ENCODE results near the gene OPCML. TPM values are rescaled to one million over a fixed set of nuclear protein-coding genes. Genes with fewer than 3 reads are reported as not detected.

OPCML gene
- total RNA-seq, 1 experiment from 2014 or later, result 0.94 TPM

DNA sequence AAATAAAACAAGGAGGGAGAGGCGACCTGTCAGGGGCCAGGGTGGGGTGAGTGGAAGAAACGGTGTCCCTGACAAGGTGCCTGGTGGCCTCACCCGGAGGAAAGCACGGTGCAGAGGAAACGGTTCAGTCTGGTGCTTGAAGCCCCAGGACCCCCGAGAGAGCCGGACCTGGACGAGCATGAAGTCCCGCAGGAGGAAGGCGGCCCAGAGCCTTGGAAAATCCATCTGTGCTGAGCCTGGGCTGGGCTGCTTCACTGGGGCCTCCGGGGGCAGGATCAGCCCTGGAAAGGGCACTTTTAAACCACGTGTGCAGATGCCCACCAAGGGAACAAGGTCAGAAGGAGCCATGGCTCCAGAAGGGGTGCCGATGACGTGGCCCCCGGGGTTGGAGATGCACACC lies 467.3 kb downstream of the OPCML start:
- no peak overlapping the region for H3K23ac ChIP-seq (ENCODE audit: insufficient read length, low read depth, low read length)
- no peaks in the 10 kb centered on the region for H3K79me1 ChIP-seq (ENCODE audit: insufficient read depth, low read depth, low read length, poor library complexity, severe bottlenecking)
- H2BK5ac ChIP-seq (ENCODE audit: insufficient read length, low read length), result no peak overlapping the region
- H2BK12ac ChIP-seq (ENCODE audit: insufficient read length, low read depth, low read length), result no peak overlapping the region
- H3K14ac ChIP-seq (ENCODE audit: insufficient read depth, low read length), result no peak overlapping the region
- H2BK120ac ChIP-seq (ENCODE audit: low read depth, low read length, poor library complexity, severe bottlenecking), result no peak overlapping the region
- H4K91ac ChIP-seq (ENCODE audit: insufficient read length, low read depth, low read length), result no peak overlapping the region
- H3K79me2 ChIP-seq (ENCODE audit: insufficient read depth, low read length), result no peaks in the 10 kb centered on the region
- Mint-ChIP-seq H3K36me3 (ENCODE audit: insufficient read depth in 1 of 3, low read depth in 3 of 3) (no peaks in the 10 kb centered on the region; a peak in 1 of 7 replicates), H3K4me1 (peaks cover 24 to 28% of the 10 kb centered on the region in 2 experiments), H3K27ac (no peak overlapping the region), H3K27me3 (ENCODE audit: low read depth) (peaks cover 54% of the 10 kb centered on the region), H3K9me3 (no peaks in the 10 kb centered on the region), H3K4me3 (peak overlapping the region; percentile 68 to 74; a peak in 4 of 5 replicates)
- H3K18ac ChIP-seq (ENCODE audit: insufficient read length, low read depth, low read length), result no peak overlapping the region
- no peak overlapping the region for H3K4ac ChIP-seq (ENCODE audit: low read depth, low read length)
- H3K4me1 ChIP-seq (ENCODE audit: insufficient read depth, low read length), result peaks cover 3% of the 10 kb centered on the region; the same call in 1 of the 2 replicates
- no peak overlapping the region for H4K8ac ChIP-seq (replicated peaks; ENCODE audit: insufficient read length, low read depth, low read length)
- H2BK20ac ChIP-seq (ENCODE audit: low read depth, low read length, poor library complexity, severe bottlenecking), result no peak overlapping the region
- H3K9me3 ChIP-seq (ENCODE audit: control insufficient read depth, low read depth, low read length), result no peaks in the 10 kb centered on the region
- no peak overlapping the region for H2BK15ac ChIP-seq (ENCODE audit: low read depth, low read length)
- no CpG with 5 or more reads among the region's 15 CpGs for WGBS (ENCODE audit: extremely low coverage, insufficient read length, low lambda C conversion rate)
- peak overlapping the region; percentile 79 for H3K4me2 ChIP-seq (ENCODE audit: insufficient read depth, insufficient read length, low read length)
- H3K9ac ChIP-seq (ENCODE audit: extremely low read depth, insufficient read length, low read length), result no peak overlapping the region
- no peak overlapping the region for H3T11ph ChIP-seq (ENCODE audit: low read length)
- H3K27me3 ChIP-seq (ENCODE audit: insufficient read depth, low read length), result no peaks in the 10 kb centered on the region
- H3K23me2 ChIP-seq (ENCODE audit: insufficient read length, low read depth, low read length, poor library complexity, severe bottlenecking), result peaks cover 7% of the 10 kb centered on the region
- DNase-seq, result no peak
- H2AFZ ChIP-seq (ENCODE audit: low read length), result no peak overlapping the region
- no peak overlapping the region for H3K56ac ChIP-seq (ENCODE audit: insufficient read length, low read depth, low read length)
- no peak for TF ChIP-seq CTCF (conservative IDR thresholded peaks at IDR 0.05)
- no peaks in the 10 kb centered on the region for H4K20me1 ChIP-seq (ENCODE audit: control insufficient read depth, insufficient read depth, insufficient read length)
- no peak overlapping the region for H2AK5ac ChIP-seq (ENCODE audit: insufficient read length, low read length)
- no peak overlapping the region for H3K27ac ChIP-seq (ENCODE audit: insufficient read length, low read depth, low read length)
- H4K5ac ChIP-seq (ENCODE audit: insufficient read length, low read depth, low read length), result no peak overlapping the region

Measured in H9 (cell line).